Transverse colon (tissue), 4 donors: ENCODE data around the gene CTNNBL1. TPM values are rescaled to one million over a fixed set of nuclear protein-coding genes. Genes with fewer than 3 reads are reported as not detected.

ENCODE experiments used
- DNase-seq: peaks from one replicate; pipeline ENCODE4 v3.0.0-alpha.2; 2019
- H3K27ac ChIP-seq, 4 donors: fragments of 200-600 bp; sonication (generic); 2 replicates each; pipeline ENCODE4 v1.5.1; 2016 to 2018; ENCODE audit warnings: inconsistent platforms in 4 of 4
- H3K27me3 ChIP-seq: fragments of 200-600 bp; sonication (generic); 2 replicates; pipeline ENCODE4 v1.5.1; 2017; ENCODE audit warnings: inconsistent platforms
- H3K36me3 ChIP-seq, 4 donors: fragments of 200-600 bp; sonication (generic); 2 replicates each; pipeline ENCODE4 v1.5.1; 2017 to 2019; ENCODE audit warnings: inconsistent platforms in 4 of 4
- H3K4me1 ChIP-seq, 4 donors: fragments of 200-600 bp; sonication (generic); 2 replicates each; pipeline ENCODE4 v1.5.1; 2017 to 2020; ENCODE audit warnings: inconsistent platforms in 4 of 4
- H3K4me3 ChIP-seq, 4 donors: fragments of 200-600 bp; sonication (generic); 1 replicate in 1 of 4; 2 replicates in 3 of 4; pipeline versions ENCODE4 v1.5.1 to v1.6.1; 2017 to 2019; ENCODE audit warnings: inconsistent platforms in 4 of 4
- H3K9me3 ChIP-seq, 2 donors: fragments of 200-600 bp; sonication (generic); 2 replicates each; pipeline ENCODE4 v1.5.1; 2017 to 2019; ENCODE audit warnings: inconsistent platforms in 2 of 2
- CTCF ChIP-seq, 5 experiments: fragments of 200-600 bp in 3 of 5; fragments of 450-650 bp in 2 of 5; sonication (generic) in 3 of 5; IDR thresholded peaks; 1 replicate in 2 of 5; 2 replicates in 3 of 5; pipeline ENCODE4 v1.5.1; 2016 to 2017; ENCODE audit warnings: antibody characterized with exemption in 5 of 5, inconsistent platforms in 3 of 5, mild to moderate bottlenecking in 2 of 5, moderate library complexity in 1 of 5
- EP300 ChIP-seq: sonication (generic); formaldehyde crosslinking; IDR thresholded peaks from one replicate; pipeline ENCODE4 v1.6.1; 2017; ENCODE audit warnings: antibody characterized with exemption, low read depth
- POLR2A ChIP-seq: fragments of 450-650 bp; IDR thresholded peaks from one replicate; pipeline ENCODE4 v1.6.1; 2016; ENCODE audit warnings: antibody characterized with exemption, mild to moderate bottlenecking, moderate library complexity
- POLR2AphosphoS5 ChIP-seq, 3 donors: sonication (generic); formaldehyde crosslinking; IDR thresholded peaks; one replicate each; pipeline ENCODE4 v1.6.1; 2016; ENCODE audit warnings: antibody characterized with exemption in 3 of 3
- WGBS, 2 donors: methylation state at CpG; one replicate each; pipeline ENCODE4 v1.1.5; 2018; ENCODE audit warnings: low coverage in 1 of 2; 5-methylcytosine and 5-hydroxymethylcytosine counted together
- in situ Hi-C, 4 donors: fragments of 200-750 bp; cut with MboI; loops; one replicate each; pipeline versions ENCODE4 v1.15.0 to v1.15.1; 2017; ENCODE audit warnings: low sequenced_read_pairs in 3 of 4, low pct_ligation_motif_present in 1 of 4, low pct_unique_long_range_greater_than_20kb in 1 of 4
- intact Hi-C: fragments of 100-400 bp; cut with DNase I; formaldehyde crosslinking; loops from one replicate; pipeline ENCODE4 v1.15.1; 2023; ENCODE audit warnings: low total_unique reads
- total RNA-seq, 4 donors: library from RNA; depleted of rRNA; stranded (reverse); fragments of >200 nt; gene quantifications; one replicate each; pipeline ENCODE4 v1.1.0, GENCODE V29; 2016

The CTNNBL1 gene
- total RNA-seq, 4 donors from 2014 or later, result 18.7 to 49.0 (median 22.4) TPM

GRCh38 chr20:37649676-37650370 lies 44.0 kb upstream of the CTNNBL1 start:
- intact Hi-C loops, result no loop called here
- no peak overlapping the region for H3K4me3 ChIP-seq
- DNase-seq, result no peak
- H3K27ac ChIP-seq, result no peak overlapping the region
- H3K9me3 ChIP-seq, result no peaks in the 10 kb centered on the region
- TF ChIP-seq POLR2A (no peak), EP300 (no peak), POLR2AphosphoS5 (IDR thresholded peaks at IDR 0.05) (no peak), CTCF (IDR thresholded peaks at IDR 0.05) (no peak)
- H3K4me1 ChIP-seq, result no peaks in the 10 kb centered on the region
- 70 to 71% methylated on average over 5 to 9 of the region's 9 CpGs for WGBS, 2 donors
- peaks cover 9% of the 10 kb centered on the region for H3K27me3 ChIP-seq
- H3K36me3 ChIP-seq, result no peaks in the 10 kb centered on the region
- in situ Hi-C loops, result no loop called here

- DNase-seq, result no peak
These were observed 43.2 kb upstream of the CTNNBL1 start for GRCh38 chr20:37650661-37651060.

GRCh38 chr20:37651932-37652331 lies 41.9 kb upstream of the CTNNBL1 start:
- 34% methylated on average over 5 of the region's 5 CpGs; no CpG with 5 or more reads in 1 of the 2 donors for WGBS, 2 donors
- H3K27ac ChIP-seq, result no peak overlapping the region
- H3K9me3 ChIP-seq, result no peaks in the 10 kb centered on the region
- H3K4me3 ChIP-seq, result no peak overlapping the region
- no peaks in the 10 kb centered on the region for H3K36me3 ChIP-seq
- intact Hi-C loops, result no loop called here
- in situ Hi-C loops, result no loop called here
- TF ChIP-seq CTCF (IDR thresholded peaks at IDR 0.05) (peak in 4 of 5 experiments; percentile 26 to 37 (median 28)), POLR2AphosphoS5 (IDR thresholded peaks at IDR 0.05) (no peak), POLR2A (no peak), EP300 (no peak)
- H3K4me1 ChIP-seq, result no peaks in the 10 kb centered on the region
- peak; percentile 31 for DNase-seq
- peaks cover 9% of the 10 kb centered on the region for H3K27me3 ChIP-seq

More at GRCh38 chr20:37650661-37651060, 43.2 kb upstream of the CTNNBL1 start:
- TF ChIP-seq POLR2AphosphoS5 (IDR thresholded peaks at IDR 0.05) (no peak), CTCF (IDR thresholded peaks at IDR 0.05) (no peak), POLR2A (no peak), EP300 (no peak)
- H3K4me1 ChIP-seq, result no peaks in the 10 kb centered on the region
- peaks cover 9% of the 10 kb centered on the region for H3K27me3 ChIP-seq
- intact Hi-C loops (no loop called here), in situ Hi-C loops (no loop called here)
- 67% methylated on average over 3 of the region's 3 CpGs; no CpG with 5 or more reads in 1 of the 2 donors for WGBS, 2 donors
- no peaks in the 10 kb centered on the region for H3K36me3 ChIP-seq
- H3K27ac ChIP-seq, result no peak overlapping the region
- H3K4me3 ChIP-seq, result no peak overlapping the region
- no peaks in the 10 kb centered on the region for H3K9me3 ChIP-seq

GRCh38 chr20:37656945-37657344 lies 36.9 kb upstream of the CTNNBL1 start:
- DNase-seq, result no peak
- no peaks in the 10 kb centered on the region for H3K4me1 ChIP-seq
- intact Hi-C loops (no loop called here), in situ Hi-C loops (no loop called here)
- peaks cover 5% of the 10 kb centered on the region for H3K27me3 ChIP-seq
- no peak overlapping the region for H3K4me3 ChIP-seq
- H3K27ac ChIP-seq, result no peak overlapping the region
- no peak for TF ChIP-seq POLR2AphosphoS5 (IDR thresholded peaks at IDR 0.05)
- TF ChIP-seq POLR2A, result no peak
- TF ChIP-seq CTCF (IDR thresholded peaks at IDR 0.05), result no peak
- TF ChIP-seq EP300, result no peak
- WGBS, 2 donors, result 75 to 83% methylated on average over 4 to 6 of the region's 6 CpGs
- no peaks in the 10 kb centered on the region for H3K36me3 ChIP-seq
- no peaks in the 10 kb centered on the region for H3K9me3 ChIP-seq
